GM11168 (cell line): ENCODE results near the gene SSH3.

Experiments used
- in situ Hi-C: fragments of 300-500 bp; cut with MboI; formaldehyde crosslinking; loops from one replicate; pipeline ENCODE4 v1.12.0; 2022; ENCODE audit warnings: low sequenced_read_pairs; ENCODE audit not compliant: unreplicated experiment

The SSH3 gene

DNA sequence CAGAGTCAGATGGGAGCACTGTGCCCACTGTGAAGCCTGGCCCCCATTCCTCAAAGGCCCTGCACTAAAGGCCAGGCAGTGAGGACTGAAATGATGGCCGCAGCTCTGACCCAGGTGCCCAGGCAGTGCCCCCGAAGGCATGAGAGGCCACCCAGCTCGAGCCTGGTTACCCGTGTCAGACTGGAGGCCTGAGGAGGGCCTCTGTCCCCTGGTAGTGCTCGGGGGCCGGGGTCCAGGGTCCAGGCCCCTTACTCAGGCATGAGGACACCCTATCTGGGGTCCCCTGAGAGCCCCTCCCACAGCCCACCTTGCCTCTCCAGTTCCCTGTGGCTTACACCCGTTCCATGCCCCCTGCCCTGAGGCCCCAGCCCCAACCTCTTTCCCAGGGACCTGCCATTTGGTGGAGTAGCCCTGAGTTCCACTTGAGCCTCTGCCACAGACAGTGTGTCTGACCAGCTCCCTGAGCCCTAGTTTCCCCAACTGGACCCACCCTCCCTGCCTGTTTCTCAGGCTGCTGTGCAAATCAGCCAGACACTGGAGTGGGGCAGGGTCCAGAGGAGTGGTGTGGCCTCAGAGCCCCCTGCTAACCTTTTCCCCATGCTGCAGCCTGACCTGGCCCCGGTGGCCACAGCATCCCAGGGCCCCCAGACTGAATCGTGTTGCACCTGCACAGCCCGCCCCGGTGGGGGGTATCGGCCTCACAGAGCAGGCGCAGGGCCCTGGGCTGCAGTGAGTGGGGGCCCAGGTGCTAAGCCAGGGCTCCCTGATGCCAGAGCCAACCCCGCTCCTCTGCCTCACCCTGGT lies 25.0 kb upstream of the SSH3 start:
- in situ Hi-C loops, result loop anchor here (5.0 kb wide), 1 partner anchor 39 kb away; no protein-coding TSS in a partner anchor

DNA sequence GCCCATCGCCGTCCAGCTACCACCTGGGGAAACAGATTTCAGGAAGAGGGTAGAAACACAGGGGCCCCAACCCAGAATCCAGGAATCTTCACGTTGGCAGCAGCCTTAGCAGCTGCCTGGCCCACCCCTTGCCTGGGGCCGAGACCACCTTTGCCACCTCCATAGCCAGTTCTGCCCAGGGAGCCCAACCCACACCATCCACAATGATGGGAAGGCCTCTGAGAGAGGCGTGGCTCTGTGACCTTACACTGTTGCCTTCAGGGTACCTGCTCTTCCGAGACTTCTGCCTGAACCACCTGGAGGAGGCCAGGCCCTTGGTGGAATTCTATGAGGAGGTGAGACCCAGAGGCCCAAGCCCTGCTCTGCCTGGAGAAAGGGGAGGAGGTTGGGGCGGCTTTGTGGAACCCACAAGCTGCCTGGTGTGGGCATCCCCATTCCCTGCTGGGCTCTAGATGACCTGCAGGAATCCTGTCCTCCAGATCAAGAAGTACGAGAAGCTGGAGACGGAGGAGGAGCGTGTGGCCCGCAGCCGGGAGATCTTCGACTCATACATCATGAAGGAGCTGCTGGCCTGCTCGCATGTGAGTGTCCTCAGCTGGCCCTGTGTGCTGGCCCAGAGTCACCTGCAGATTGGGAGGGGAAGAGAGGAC lies 24.3 kb upstream of the SSH3 start:
- in situ Hi-C loops, result loop anchor here (5.0 kb wide), 1 partner anchor 38 kb away; no protein-coding TSS in a partner anchor

DNA sequence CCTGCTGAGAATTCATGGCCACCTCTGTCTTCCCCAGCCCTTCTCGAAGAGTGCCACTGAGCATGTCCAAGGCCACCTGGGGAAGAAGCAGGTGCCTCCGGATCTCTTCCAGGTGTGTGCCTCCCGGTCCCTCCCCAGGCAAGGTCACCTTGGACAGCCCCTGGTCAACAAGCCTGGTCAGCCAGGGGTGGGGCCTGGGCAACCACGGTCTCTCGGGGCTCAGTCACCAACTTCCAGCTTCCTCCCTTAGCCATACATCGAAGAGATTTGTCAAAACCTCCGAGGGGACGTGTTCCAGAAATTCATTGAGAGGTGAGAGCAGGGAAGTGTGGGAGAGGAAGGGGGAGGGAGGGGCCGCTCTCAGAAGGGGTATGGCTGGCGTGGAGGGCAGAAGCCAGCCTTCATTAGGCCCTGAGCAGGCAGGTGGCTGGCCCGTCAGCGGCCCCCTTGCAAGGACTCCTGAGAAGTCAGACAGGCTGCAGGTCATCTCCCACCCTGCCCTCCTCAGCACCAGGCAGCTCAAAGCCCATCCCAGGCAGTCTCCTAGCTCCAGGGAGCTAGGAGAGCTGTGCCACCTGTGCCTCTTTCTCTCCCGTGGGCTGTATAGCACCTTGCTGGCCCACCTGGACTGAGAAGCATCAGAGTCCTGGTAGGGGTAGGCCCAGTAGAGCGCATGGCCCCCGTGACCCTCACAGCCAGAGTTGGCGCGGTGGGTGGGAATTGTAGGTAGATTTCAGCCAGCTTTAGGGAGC lies 23.6 kb upstream of the SSH3 start:
- in situ Hi-C loops, result loop anchor here (5.0 kb wide), 1 partner anchor 38 kb away; no protein-coding TSS in a partner anchor

DNA sequence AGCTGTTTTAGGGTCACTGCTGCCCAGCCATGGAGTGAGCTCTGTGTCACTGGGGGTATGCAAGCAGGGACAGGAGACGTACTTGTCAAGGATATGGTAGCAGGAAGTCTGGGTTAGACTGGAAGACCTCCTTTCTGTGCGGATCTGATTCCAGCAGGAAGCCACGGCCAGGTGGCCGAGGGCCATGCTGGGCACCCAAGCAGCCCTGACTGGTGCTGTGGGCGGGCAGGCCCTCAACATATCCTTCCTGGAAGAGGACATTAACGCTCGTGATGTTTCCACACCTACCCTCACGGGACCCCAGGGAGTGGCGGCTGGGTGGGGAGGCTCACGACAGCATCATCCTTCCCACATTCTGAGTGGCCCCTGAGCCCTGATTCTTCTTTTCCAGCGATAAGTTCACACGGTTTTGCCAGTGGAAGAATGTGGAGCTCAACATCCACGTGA lies 23.0 kb upstream of the SSH3 start:
- in situ Hi-C loops, result no loop called here

DNA sequence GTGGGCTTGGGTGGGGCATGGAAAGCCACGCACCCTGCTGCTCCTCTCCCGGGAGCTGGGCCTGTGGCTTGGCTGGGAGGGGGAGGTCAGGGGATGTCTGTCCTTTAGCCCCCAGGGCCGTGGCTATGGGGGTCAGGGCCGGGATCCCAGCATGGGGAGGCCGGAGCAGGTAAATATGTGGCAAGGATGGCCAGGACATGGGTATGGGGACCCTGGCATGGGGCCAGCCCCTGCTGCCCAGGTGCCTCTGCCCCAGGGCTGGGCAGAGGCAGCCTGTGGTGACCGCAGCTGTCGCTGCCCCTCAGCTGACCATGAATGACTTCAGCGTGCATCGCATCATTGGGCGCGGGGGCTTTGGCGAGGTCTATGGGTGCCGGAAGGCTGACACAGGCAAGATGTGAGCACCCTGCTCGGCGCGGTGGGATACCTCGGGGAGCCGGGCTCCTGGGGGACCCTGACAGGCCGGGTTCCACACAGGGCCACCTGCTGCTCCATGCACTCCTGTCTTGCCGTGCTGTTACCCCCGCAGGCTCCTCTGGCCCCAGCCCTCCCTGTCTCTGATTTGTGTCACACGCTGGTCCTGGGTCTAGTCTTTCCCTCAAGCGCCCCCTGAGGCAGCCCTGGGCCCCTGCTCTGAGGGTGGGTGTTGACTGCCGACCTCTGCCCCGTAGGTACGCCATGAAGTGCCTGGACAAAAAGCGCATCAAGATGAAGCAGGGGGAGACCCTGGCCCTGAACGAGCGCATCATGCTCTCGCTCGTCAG lies 22.4 kb upstream of the SSH3 start:
- in situ Hi-C loops, result no loop called here

DNA sequence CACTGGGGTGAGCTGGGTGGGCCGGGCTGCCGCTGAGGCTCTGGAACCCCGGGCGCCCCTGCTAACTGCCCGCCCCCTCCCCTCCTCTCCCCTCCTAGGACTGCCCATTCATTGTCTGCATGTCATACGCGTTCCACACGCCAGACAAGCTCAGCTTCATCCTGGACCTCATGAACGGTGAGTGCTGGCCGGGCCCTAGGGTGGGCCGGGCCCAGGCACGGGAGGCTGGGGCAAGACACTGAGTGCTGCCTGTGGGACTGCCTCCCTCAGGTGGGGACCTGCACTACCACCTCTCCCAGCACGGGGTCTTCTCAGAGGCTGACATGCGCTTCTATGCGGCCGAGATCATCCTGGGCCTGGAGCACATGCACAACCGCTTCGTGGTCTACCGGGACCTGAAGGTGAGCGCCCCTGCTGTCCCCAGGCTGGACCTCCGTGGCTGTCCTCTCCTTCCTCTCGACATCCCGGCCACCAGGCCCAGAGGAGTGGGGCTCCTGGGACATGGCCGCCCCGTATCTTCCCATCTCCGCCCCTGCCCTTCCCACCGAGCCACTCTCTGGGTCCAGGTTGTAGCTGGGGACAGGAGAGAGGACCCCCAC lies 21.7 kb upstream of the SSH3 start:
- in situ Hi-C loops, result no loop called here

DNA sequence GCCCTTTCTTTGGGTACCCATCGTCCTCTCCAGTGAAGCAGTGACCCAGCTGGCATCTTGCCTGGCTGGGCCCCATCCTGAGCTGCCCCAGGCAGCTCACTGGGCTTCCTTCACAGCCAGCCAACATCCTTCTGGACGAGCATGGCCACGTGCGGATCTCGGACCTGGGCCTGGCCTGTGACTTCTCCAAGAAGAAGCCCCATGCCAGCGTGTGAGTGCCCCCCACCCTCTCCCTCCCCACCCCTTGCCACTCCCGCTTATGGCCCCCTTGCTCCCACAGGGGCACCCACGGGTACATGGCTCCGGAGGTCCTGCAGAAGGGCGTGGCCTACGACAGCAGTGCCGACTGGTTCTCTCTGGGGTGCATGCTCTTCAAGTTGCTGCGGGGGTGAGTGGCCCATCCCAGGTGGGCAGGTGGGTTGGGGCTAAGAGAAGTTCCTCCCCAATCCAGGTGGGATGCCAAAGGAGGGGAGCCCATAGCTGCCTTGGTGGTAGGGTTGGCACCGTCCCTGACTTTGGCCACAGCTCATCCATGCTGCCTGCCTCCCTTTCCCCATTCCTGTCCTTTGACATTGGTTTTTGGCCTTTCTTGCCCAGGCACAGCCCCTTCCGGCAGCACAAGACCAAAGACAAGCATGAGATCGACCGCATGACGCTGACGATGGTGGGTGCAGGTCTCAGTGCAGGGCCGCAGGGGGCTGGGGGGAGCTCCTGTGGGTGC lies 21.0 kb upstream of the SSH3 start:
- in situ Hi-C loops, result no loop called here

DNA sequence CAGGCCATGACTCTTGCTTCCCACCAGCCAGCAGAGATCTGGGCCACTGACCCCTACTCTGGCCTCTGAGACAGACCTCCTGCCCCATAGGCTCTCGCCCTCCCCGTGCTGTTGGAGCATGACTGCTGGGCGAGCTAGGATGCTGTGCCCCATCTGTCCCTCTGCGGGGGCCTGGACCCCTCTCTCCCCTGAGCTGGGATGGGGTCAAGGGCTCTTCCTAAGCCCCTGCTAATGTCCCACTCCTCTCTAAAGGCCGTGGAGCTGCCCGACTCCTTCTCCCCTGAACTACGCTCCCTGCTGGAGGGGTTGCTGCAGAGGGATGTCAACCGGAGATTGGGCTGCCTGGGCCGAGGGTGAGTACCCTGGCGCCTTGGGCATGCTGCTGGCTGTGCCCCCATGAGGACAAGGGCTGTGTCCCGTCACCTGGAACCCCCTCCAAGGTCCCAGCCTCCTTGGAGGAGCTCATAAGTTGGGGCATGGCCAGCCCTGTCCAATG lies 20.4 kb upstream of the SSH3 start:
- in situ Hi-C loops, result no loop called here

DNA sequence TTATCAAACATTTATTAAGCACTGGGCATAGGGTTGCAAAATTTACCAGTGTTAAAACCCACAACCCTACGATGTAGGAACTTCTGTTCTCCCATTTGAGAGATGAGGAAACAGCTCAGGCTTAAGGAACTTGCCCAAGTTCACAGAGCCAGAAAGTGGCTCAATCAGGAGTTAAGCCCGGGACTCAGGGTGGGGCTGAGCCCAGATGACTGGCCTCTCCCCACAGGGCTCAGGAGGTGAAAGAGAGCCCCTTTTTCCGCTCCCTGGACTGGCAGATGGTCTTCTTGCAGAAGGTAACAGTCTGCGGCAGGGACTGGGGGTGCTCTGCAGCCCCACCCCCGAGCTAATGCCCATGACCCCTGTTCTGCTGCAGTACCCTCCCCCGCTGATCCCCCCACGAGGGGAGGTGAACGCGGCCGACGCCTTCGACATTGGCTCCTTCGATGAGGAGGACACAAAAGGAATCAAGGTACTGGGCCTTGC lies 19.8 kb upstream of the SSH3 start:
- in situ Hi-C loops, result no loop called here

DNA sequence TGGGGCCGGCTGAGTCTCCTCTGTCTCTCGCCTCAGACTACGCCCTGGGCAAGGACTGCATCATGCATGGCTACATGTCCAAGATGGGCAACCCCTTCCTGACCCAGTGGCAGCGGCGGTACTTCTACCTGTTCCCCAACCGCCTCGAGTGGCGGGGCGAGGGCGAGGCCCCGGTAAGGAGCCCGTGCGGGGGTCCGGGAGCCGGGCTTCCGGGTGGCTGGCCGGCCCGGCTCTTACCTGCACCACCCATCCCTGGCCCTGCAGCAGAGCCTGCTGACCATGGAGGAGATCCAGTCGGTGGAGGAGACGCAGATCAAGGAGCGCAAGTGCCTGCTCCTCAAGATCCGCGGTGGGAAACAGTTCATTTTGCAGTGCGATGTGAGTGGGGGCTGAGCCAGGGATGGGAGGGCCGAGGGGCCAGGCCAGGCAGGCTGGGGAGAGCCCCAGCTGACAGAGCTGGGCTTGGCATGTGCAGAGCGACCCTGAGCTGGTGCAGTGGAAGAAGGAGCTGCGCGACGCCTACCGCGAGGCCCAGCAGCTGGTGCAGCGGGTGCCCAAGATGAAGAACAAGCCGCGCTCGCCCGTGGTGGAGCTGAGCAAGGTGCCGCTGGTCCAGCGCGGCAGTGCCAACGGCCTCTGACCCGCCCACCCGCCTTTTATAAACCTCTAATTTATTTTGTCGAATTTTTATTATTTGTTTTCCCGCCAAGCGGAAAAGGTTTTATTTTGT lies 18.4 kb upstream of the SSH3 start:
- in situ Hi-C loops, result no loop called here

DNA sequence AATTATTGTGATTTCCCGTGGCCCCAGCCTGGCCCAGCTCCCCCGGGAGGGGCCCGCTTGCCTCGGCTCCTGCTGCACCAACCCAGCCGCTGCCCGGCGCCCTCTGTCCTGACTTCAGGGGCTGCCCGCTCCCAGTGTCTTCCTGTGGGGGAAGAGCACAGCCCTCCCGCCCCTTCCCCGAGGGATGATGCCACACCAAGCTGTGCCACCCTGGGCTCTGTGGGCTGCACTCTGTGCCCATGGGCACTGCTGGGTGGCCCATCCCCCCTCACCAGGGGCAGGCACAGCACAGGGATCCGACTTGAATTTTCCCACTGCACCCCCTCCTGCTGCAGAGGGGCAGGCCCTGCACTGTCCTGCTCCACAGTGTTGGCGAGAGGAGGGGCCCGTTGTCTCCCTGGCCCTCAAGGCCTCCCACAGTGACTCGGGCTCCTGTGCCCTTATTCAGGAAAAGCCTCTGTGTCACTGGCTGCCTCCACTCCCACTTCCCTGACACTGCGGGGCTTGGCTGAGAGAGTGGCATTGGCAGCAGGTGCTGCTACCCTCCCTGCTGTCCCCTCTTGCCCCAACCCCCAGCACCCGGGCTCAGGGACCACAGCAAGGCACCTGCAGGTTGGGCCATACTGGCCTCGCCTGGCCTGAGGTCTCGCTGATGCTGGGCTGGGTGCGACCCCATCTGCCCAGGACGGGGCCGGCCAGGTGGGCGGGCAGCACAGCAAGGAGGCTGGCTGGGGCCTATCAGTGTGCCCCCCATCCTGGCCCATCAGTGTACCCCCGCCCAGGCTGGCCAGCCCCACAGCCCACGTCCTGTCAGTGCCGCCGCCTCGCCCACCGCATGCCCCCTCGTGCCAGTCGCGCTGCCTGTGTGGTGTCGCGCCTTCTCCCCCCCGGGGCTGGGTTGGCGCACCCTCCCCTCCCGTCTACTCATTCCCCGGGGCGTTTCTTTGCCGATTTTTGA lies 17.5 kb upstream of the SSH3 start:
- in situ Hi-C loops, result no loop called here

DNA sequence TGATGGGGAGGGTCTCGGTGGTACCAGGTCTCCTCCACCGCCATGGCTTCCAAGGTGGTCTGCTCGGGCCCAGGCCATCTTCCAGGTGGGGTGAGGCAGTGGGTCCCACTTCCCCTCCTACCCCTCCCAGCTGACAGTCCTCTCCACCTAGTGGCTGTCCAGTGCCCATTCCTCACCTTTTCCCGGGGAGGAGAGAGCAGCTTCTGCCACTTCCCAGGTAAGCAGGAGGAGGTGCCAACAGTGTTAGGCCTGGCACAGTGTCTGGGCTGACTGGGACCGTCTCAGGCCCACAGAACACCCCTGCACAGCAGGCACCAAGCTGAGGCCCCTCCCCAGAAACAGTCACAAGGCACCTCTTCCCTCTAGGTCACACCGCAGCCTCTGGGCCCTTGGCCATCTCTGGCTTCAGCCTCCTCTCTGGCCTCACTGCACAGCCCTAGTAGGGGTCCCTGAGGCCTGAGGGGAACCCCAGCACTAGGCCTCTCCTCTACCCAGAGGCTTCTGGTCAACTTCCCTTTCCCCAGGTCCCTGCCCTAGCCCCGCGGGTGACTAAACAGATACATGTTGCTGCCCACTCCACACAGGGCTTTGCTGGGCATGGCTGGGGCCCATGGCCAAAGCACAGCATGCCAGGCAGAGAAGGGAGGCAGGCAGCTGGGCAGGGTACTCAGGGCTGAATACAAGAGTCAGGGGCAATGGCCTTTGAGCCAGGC lies 16.6 kb upstream of the SSH3 start:
- in situ Hi-C loops, result no loop called here

DNA sequence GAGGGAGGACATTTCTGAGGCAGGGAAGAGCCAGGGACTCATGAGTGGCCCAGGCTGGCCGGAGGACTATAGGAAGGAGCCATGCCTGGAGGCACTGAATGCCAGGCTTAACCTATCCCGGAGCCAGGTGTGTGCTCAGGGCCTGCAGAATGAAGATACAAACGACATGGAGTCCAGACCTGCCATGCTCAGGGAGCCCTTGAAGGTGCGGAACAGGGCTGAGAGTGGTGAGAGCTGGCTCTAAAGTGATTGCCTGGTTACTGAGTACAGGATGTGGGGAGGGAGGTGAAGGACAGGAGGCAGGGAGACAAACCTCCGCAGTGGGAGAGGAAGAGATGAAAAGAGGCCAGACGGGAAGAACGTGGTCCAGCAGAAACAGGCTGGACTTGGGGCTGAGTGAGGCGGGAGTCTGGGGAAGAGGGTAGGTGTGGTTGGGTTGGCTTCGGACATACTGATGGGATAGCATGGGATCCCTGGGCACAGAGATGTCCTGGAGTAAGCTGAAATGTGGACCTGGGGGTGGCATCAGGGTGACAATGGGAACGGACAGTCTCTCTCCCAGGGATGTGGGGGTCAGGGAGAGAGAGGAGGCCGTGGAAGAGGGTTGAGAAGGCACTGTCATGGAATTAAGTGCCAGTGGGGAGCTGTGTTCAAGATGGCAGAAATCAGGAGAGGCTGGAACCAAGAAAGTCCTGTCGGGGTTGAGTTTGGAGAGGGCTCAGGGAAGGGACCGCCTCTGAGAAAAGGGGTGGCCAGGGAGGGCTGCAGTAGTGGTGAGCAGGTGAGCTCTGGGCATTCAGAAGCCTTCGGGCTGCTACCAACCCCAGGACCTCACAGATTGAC lies 15.8 kb upstream of the SSH3 start:
- in situ Hi-C loops, result no loop called here

DNA sequence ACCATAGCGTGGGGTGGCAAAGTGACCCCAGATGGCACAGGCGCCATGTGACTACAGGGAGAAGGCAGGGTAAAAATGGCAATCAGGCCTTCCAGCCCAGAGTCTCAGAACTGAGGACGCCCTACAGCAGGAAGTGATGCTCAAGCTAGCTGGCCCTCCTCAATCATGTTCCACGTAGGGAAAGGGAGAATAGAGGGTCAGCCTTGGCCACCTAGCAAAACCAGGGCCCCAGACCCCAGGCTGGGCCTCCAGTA lies 15.2 kb upstream of the SSH3 start:
- in situ Hi-C loops, result no loop called here

DNA sequence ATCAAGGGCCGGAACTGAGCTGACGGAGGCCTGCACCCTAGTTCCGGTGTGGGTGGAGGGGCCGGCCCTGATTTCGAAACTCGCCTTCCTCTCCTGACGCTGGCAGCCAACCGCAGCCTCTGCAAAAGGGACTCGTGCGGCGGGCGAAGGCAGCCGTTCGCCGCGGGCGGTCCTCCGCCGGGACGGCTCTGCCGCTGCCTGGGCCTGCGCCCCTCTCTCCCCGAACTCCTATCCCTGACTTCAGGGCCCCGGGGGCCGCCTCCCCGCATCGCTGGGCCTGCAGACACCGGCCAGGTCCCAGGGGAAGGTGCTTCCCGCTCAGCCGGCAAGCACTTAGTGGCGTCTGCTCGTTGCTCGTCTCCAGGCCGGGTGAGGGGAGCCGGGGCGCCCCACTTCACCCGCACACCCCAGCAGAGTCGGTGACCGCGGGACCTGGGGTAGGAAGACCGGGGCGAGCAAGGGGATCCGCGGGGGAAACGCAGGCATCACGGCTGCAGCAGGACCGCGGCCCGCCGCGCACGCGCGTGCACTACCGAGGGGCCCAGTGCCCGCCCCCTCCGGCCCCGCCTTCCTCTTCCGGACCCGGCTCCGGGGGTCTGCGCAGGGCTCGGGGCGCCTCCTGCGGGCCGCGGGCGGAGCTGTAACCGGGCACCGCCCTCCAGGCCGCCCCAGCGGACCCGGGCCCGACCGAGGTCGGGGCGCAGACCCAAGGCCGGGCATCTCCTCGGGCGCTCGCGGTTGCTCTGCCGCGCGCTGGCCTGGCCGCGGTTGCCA lies 14.7 kb upstream of the SSH3 start:
- in situ Hi-C loops, result no loop called here
